MM.1S (cell line): ENCODE data around the gene TSPAN3.

ENCODE experiments used
- DNase-seq: peaks from one replicate; pipeline ENCODE4 v3.0.0-alpha.2; 2015
- H2AFZ ChIP-seq: fragments of 300-600 bp; sonication (generic); 2 replicates; pipeline ENCODE4 v1.6.0; 2016; ENCODE audit warnings: antibody characterized with exemption, low read length
- H3F3A ChIP-seq: fragments of 300-600 bp; sonication (generic); 2 replicates; pipeline ENCODE4 v1.6.1; 2016; ENCODE audit warnings: mild to moderate bottlenecking, antibody characterized with exemption, low read length, moderate library complexity, mixed read lengths; ENCODE audit not compliant: insufficient read depth
- H3K27ac ChIP-seq: fragments of 300-600 bp; sonication (generic); 2 replicates; pipeline ENCODE4 v1.5.1; 2016; ENCODE audit warnings: mild to moderate bottlenecking, low read length
- H3K27me3 ChIP-seq: fragments of 300-600 bp; sonication (generic); replicated peaks from 2 replicates; pipeline ENCODE4 v1.6.0; 2016; ENCODE audit warnings: low read length; ENCODE audit not compliant: insufficient read depth
- H3K36me3 ChIP-seq: fragments of 300-600 bp; sonication (generic); replicated peaks from 2 replicates; pipeline ENCODE4 v1.6.1; 2016; ENCODE audit warnings: mild to moderate bottlenecking, low read length, mixed read lengths; ENCODE audit not compliant: insufficient read depth
- H3K4me1 ChIP-seq: fragments of 300-600 bp; sonication (generic); 2 replicates; pipeline ENCODE4 v1.6.1; 2016; ENCODE audit warnings: low read length, mixed read lengths
- H3K4me2 ChIP-seq: fragments of 300-600 bp; sonication (generic); 2 replicates; pipeline ENCODE4 v1.6.0; 2016; ENCODE audit warnings: low read depth, low read length
- H3K4me3 ChIP-seq: fragments of 300-600 bp; sonication (generic); 2 replicates; pipeline ENCODE4 v1.5.1; 2016; ENCODE audit warnings: low read length, mixed read lengths
- H3K79me2 ChIP-seq: fragments of 300-600 bp; sonication (generic); 2 replicates; pipeline ENCODE4 v1.6.1; 2016; ENCODE audit warnings: mixed run types, low read length, mixed read lengths
- H3K9ac ChIP-seq: fragments of 300-600 bp; sonication (generic); 2 replicates; pipeline ENCODE4 v1.6.1; 2016; ENCODE audit warnings: low read length, mixed read lengths
- H3K9me2 ChIP-seq: fragments of 300-600 bp; sonication (generic); replicated peaks from 2 replicates; pipeline ENCODE4 v1.6.1; 2016; ENCODE audit warnings: mild to moderate bottlenecking, low read length, mixed read lengths; ENCODE audit not compliant: insufficient read depth
- H3K9me3 ChIP-seq: fragments of 300-600 bp; sonication (generic); replicated peaks from 2 replicates; pipeline ENCODE4 v1.6.1; 2016; ENCODE audit warnings: mild to moderate bottlenecking, low read length, mixed read lengths; ENCODE audit not compliant: insufficient read depth
- H4K20me1 ChIP-seq: fragments of 300-600 bp; sonication (generic); 2 replicates; pipeline ENCODE4 v1.6.1; 2016; ENCODE audit warnings: mild to moderate bottlenecking, low read length, moderate library complexity, mixed read lengths; ENCODE audit not compliant: insufficient read depth
- CTCF ChIP-seq: fragments of 300-600 bp; sonication (generic); IDR thresholded peaks from 2 replicates; pipeline ENCODE4 v1.5.1; 2016; ENCODE audit warnings: antibody characterized with exemption, low read length, mixed read lengths
- EZH2 ChIP-seq: fragments of 300-600 bp; sonication (generic); optimal IDR thresholded peaks from 2 replicates; pipeline ENCODE3; 2017; ENCODE audit warnings: low read depth, mild to moderate bottlenecking, antibody characterized with exemption, low read length, mixed read lengths
- EZH2phosphoT487 ChIP-seq: fragments of 300-600 bp; sonication (generic); IDR thresholded peaks from 2 replicates; pipeline ENCODE4 v1.6.1; 2018; ENCODE audit warnings: antibody characterized with exemption, low read length

TSPAN3 gene

GRCh38 chr15:77045985-77046384, 24.9 kb downstream of the TSPAN3 start:
- H2AFZ ChIP-seq = no peak overlapping the region
- TF ChIP-seq EZH2phosphoT487 = no peak
- TF ChIP-seq CTCF = no peak
- H3K9me3 ChIP-seq = no peaks in the 10 kb centered on the region
- H3K4me3 ChIP-seq = no peak overlapping the region
- H3K36me3 ChIP-seq = no peaks in the 10 kb centered on the region; the same call in 1 of the 2 replicates
- H4K20me1 ChIP-seq = no peaks in the 10 kb centered on the region
- no peaks in the 10 kb centered on the region for H3K4me1 ChIP-seq
- H3K9me2 ChIP-seq = no peaks in the 10 kb centered on the region
- H3K79me2 ChIP-seq = no peaks in the 10 kb centered on the region
- H3K27ac ChIP-seq = no peak overlapping the region
- H3K27me3 ChIP-seq = no peaks in the 10 kb centered on the region
- H3K9ac ChIP-seq = no peak overlapping the region
- no peaks in the 10 kb centered on the region for H3F3A ChIP-seq
- no peak for DNase-seq
- no peak overlapping the region for H3K4me2 ChIP-seq

GRCh38 chr15:77044228-77045042, 26.5 kb downstream of the TSPAN3 start:
- H3K36me3 ChIP-seq = no peaks in the 10 kb centered on the region; the same call in 1 of the 2 replicates

GRCh38 chr15:77042955-77043920, 27.7 kb downstream of the TSPAN3 start:
- H2AFZ ChIP-seq = no peak overlapping the region
- no peak overlapping the region for H3K4me3 ChIP-seq
- no peaks in the 10 kb centered on the region for H3K9me3 ChIP-seq
- no peaks in the 10 kb centered on the region for H3K4me1 ChIP-seq
- no peaks in the 10 kb centered on the region for H4K20me1 ChIP-seq
- H3K27ac ChIP-seq = no peak overlapping the region
- H3F3A ChIP-seq = no peaks in the 10 kb centered on the region
- H3K79me2 ChIP-seq = no peaks in the 10 kb centered on the region
- no peaks in the 10 kb centered on the region for H3K9me2 ChIP-seq
- DNase-seq = no peak
- no peaks in the 10 kb centered on the region; the same call in 1 of the 2 replicates for H3K36me3 ChIP-seq
- no peak overlapping the region for H3K9ac ChIP-seq
- no peak for TF ChIP-seq EZH2
- no peaks in the 10 kb centered on the region for H3K27me3 ChIP-seq
- H3K4me2 ChIP-seq = no peak overlapping the region

More at GRCh38 chr15:77044228-77045042, 26.5 kb downstream of the TSPAN3 start:
- Histone ChIP-seq H3K9ac (no peak overlapping the region), H3K9me2 (no peaks in the 10 kb centered on the region), H3K4me1 (no peaks in the 10 kb centered on the region), H3F3A (no peaks in the 10 kb centered on the region), H3K79me2 (no peaks in the 10 kb centered on the region), H3K4me2 (no peak overlapping the region), H2AFZ (no peak overlapping the region), H4K20me1 (no peaks in the 10 kb centered on the region), H3K4me3 (no peak overlapping the region), H3K27me3 (no peaks in the 10 kb centered on the region), H3K27ac (no peak overlapping the region), H3K9me3 (no peaks in the 10 kb centered on the region)
- no peak for DNase-seq
- no peak for TF ChIP-seq EZH2phosphoT487
- no peak for TF ChIP-seq EZH2
- TF ChIP-seq CTCF = no peak
